ENCODE data around the gene ST3GAL3.

DNA sequence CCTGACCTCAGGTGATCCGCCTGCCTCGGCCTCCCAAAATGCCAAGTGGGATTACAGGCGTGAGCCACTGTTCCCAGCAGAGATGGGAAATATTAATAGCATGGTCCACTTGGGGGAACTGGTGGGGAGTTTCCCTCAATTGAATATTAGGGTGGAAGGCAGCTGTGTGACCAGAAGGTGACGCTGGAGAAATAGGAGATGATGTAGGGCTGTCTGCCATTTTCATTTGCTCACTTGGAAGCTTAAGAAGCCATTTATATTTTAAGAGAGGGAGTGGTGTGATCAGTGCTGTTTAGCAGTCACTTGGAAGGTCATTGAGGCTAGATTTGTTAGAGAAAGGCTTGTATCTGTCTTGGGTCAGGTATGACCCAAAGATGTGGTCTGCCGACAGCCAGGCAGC lies 37.5 kb upstream of the ST3GAL3 start:
- no peak for TF ChIP-seq SMC3 (IDR thresholded peaks at IDR 0.05; ENCODE audit: borderline replicate concordance, low read length)
- TF ChIP-seq, protein P1, sequence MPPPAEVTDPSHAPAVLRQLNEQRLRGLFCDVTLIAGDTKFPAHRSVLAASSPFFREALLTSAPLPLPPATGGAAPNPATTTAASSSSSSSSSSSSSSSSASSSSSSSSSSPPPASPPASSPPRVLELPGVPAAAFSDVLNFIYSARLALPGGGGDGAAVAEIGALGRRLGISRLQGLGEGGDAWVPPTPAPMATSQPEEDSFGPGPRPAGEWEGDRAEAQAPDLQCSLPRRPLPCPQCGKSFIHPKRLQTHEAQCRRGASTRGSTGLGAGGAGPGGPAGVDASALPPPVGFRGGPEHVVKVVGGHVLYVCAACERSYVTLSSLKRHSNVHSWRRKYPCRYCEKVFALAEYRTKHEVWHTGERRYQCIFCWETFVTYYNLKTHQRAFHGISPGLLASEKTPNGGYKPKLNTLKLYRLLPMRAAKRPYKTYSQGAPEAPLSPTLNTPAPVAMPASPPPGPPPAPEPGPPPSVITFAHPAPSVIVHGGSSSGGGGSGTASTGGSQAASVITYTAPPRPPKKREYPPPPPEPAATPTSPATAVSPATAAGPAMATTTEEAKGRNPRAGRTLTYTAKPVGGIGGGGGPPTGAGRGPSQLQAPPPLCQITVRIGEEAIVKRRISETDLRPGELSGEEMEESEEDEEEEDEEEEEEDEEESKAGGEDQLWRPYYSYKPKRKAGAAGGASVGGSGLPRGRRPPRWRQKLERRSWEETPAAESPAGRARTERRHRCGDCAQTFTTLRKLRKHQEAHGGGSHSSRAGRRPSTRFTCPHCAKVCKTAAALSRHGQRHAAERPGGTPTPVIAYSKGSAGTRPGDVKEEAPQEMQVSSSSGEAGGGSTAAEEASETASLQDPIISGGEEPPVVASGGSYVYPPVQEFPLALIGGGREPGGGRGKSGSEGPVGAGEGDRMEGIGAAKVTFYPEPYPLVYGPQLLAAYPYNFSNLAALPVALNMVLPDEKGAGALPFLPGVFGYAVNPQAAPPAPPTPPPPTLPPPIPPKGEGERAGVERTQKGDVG (CRISPR knock-in tag; IDR thresholded peaks at IDR 0.05), result no peak
- TF ChIP-seq GABPA (IDR thresholded peaks at IDR 0.05; ENCODE audit: low read depth), result no peak
- TF ChIP-seq SRF (IDR thresholded peaks at IDR 0.05; ENCODE audit: low read depth in 2 of 2, low read length in 2 of 2), result no peak
- no peak for TF ChIP-seq BHLHE40 (IDR thresholded peaks at IDR 0.05; ENCODE audit: borderline replicate concordance in 1 of 2, low read depth in 2 of 2, low read length in 1 of 2)
- TF ChIP-seq, protein P2, sequence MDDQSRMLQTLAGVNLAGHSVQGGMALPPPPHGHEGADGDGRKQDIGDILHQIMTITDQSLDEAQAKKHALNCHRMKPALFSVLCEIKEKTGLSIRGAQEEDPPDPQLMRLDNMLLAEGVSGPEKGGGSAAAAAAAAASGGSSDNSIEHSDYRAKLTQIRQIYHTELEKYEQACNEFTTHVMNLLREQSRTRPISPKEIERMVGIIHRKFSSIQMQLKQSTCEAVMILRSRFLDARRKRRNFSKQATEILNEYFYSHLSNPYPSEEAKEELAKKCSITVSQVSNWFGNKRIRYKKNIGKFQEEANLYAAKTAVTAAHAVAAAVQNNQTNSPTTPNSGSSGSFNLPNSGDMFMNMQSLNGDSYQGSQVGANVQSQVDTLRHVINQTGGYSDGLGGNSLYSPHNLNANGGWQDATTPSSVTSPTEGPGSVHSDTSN (IDR thresholded peaks at IDR 0.05; ENCODE audit: insufficient replicate concordance, low read depth, low read length), result no peak
- no peak for TF ChIP-seq EZH2 (IDR thresholded peaks at IDR 0.05; ENCODE audit: borderline replicate concordance, control insufficient read depth, low read depth, low read length)
- TF ChIP-seq JUNB (IDR thresholded peaks at IDR 0.05), result no peak
- TF ChIP-seq, protein P3, sequence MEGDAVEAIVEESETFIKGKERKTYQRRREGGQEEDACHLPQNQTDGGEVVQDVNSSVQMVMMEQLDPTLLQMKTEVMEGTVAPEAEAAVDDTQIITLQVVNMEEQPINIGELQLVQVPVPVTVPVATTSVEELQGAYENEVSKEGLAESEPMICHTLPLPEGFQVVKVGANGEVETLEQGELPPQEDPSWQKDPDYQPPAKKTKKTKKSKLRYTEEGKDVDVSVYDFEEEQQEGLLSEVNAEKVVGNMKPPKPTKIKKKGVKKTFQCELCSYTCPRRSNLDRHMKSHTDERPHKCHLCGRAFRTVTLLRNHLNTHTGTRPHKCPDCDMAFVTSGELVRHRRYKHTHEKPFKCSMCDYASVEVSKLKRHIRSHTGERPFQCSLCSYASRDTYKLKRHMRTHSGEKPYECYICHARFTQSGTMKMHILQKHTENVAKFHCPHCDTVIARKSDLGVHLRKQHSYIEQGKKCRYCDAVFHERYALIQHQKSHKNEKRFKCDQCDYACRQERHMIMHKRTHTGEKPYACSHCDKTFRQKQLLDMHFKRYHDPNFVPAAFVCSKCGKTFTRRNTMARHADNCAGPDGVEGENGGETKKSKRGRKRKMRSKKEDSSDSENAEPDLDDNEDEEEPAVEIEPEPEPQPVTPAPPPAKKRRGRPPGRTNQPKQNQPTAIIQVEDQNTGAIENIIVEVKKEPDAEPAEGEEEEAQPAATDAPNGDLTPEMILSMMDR (IDR thresholded peaks at IDR 0.05 in 2 of 3, conservative IDR thresholded peaks at IDR 0.05 in 1 of 3; ENCODE audit: control insufficient read depth in 2 of 3, extremely low read depth in 1 of 3, insufficient read depth in 1 of 3, low read depth in 3 of 3, low read length in 3 of 3), result no peak

All from GM12878 (cell line).